Brain microvascular endothelial cell (primary cell): Measurements from ENCODE around the gene RFC4.

Source experiments
- DNase-seq: peaks from one replicate; pipeline ENCODE4 v3.0.0-alpha.2; 2020
- H3K27ac ChIP-seq: fragments of 250-450 bp; sonication (Bioruptor Pico); 2 replicates; pipeline ENCODE4 v1.5.1; 2020; ENCODE audit warnings: mild to moderate bottlenecking, moderate library complexity
- H3K27me3 ChIP-seq: fragments of 250-450 bp; sonication (Bioruptor Pico); replicated peaks from 2 replicates; pipeline ENCODE4 v1.5.1; 2020; ENCODE audit warnings: mild to moderate bottlenecking
- H3K36me3 ChIP-seq: fragments of 250-450 bp; sonication (Bioruptor Pico); replicated peaks from 2 replicates; pipeline ENCODE4 v1.5.1; 2020; ENCODE audit warnings: mild to moderate bottlenecking
- H3K4me3 ChIP-seq: 2 replicates; pipeline ENCODE4 v1.5.1; 2011; ENCODE audit warnings: low read depth, mild to moderate bottlenecking, control low read depth, low read length, moderate library complexity
- in situ Hi-C: cut with HindIII; loops from 2 replicates; pipeline ENCODE4 v1.10.0; 2017; ENCODE audit warnings: low sequenced_read_pairs, low pct_ligation_motif_present
- TF ChIP-seq, protein P1 (sequence below): IDR thresholded peaks from 2 replicates; pipeline ENCODE4 v1.5.1; 2011; ENCODE audit warnings: low read depth, mild to moderate bottlenecking, moderate library complexity, low read length, control low read depth, inconsistent platforms; ENCODE audit errors: missing control alignments

RFC4 gene

DNA sequence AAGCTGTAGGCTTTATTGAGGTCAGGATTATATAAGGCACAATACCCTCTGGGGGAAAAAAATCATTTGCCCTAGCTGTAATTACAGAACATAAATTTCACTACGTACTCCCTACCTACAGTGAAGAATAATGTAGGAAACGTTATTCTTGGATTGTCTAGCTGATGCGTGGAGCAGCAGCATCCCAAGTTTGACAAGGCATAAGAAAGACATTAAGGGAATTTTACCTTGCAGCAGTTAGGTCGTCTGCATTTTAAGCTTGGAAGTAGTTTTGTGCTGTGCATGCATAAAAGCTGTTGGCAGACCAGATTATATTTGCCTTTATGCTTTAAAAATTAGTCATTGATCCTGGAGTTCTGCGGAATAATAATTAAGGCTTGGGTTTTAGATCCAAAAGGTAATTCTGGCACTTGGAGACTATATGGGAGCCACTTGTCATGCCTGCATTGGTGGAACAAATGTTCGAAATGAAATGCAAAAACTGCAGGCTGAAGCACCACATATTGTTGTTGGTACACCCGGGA lies 20.7 kb downstream of the RFC4 start:
- in situ Hi-C loops, result no loop called here
- H3K36me3 ChIP-seq, result peaks cover 68% of the 10 kb centered on the region
- DNase-seq, result no peak
- H3K4me3 ChIP-seq, result peak overlapping the region; percentile 75
- no peaks in the 10 kb centered on the region for H3K27me3 ChIP-seq
- TF ChIP-seq, protein P1, sequence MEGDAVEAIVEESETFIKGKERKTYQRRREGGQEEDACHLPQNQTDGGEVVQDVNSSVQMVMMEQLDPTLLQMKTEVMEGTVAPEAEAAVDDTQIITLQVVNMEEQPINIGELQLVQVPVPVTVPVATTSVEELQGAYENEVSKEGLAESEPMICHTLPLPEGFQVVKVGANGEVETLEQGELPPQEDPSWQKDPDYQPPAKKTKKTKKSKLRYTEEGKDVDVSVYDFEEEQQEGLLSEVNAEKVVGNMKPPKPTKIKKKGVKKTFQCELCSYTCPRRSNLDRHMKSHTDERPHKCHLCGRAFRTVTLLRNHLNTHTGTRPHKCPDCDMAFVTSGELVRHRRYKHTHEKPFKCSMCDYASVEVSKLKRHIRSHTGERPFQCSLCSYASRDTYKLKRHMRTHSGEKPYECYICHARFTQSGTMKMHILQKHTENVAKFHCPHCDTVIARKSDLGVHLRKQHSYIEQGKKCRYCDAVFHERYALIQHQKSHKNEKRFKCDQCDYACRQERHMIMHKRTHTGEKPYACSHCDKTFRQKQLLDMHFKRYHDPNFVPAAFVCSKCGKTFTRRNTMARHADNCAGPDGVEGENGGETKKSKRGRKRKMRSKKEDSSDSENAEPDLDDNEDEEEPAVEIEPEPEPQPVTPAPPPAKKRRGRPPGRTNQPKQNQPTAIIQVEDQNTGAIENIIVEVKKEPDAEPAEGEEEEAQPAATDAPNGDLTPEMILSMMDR, result no peak
- H3K27ac ChIP-seq, result no peak overlapping the region

DNA sequence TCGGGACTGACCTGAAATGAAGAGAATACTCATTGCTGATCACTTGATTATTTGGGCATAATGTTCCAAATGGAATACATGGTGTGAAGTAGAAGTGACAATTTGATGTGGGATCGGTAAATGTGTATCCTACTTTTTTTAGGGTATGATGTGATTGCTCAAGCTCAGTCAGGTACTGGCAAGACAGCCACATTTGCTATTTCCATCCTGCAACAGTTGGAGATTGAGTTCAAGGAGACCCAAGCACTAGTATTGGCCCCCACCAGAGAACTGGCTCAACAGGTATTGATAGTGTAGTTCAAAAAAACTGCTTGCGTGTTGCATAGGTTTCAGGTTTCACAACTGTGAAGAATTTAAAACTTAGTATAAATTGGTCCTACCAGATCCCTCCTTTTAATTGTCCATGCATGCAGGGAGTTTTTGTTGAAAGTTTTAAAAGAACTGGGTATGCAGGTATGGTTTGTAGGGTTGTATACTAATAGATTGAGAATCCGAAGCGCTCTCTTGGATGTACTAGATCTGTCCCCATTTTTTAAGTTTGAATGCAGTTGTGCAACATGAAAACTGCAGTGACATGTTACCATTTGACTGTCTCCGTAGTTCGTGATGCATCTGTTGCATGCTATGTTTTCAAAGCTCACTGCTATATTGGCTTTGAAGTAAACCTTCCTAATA lies 21.3 kb downstream of the RFC4 start:
- Histone ChIP-seq H3K36me3 (peaks cover 64% of the 10 kb centered on the region), H3K4me3 (peak overlapping the region; percentile 75), H3K27me3 (no peaks in the 10 kb centered on the region), H3K27ac (peak overlapping the region; percentile 19)
- in situ Hi-C loops, result no loop called here
- DNase-seq, result no peak
- TF ChIP-seq, protein P1, result no peak

DNA sequence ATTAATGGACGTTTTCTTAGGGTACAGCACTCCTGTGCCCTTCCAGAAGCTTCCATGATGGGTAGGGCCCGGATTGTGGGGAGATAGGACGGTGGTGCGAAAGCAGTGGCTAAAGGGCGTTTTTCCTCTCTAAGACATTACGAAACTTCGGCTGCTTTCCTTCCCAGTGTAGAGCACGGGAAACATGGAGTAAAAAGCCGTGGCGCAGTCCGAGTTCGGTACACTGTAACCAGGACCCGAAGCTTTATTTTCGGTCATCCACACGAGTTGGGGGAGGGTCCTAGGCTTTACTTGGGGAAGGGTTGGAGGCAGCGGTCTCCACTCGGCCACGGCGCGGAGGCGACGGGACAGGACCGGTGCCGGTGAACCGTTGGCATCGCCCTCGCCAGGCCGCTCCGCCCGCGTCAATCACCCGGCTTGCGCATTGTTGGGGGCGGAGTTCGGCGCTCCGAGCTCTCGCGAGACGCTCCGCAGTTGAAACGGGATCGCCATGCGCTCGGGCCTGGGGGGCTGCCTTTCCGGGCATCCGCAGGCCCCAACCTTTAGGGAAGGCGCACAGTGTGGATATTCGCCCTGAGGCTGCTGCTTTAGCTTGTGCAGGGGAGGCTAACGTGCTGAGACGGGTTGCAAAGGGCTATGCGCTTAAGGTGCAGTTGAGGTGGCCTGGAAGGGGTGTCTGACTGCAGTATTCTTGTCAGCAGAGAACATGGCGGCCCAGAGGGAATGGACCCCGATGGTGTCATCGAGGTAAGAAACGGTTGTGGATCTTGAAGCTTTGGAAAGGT lies 22.4 kb downstream of the RFC4 start:
- in situ Hi-C loops, result no loop called here
- peak overlapping the region; percentile 75 for H3K4me3 ChIP-seq
- TF ChIP-seq, protein P1, result no peak
- peaks cover 53% of the 10 kb centered on the region for H3K36me3 ChIP-seq
- H3K27ac ChIP-seq, result peak overlapping the region; percentile 100
- H3K27me3 ChIP-seq, result no peaks in the 10 kb centered on the region
- peak; percentile 58 for DNase-seq

DNA sequence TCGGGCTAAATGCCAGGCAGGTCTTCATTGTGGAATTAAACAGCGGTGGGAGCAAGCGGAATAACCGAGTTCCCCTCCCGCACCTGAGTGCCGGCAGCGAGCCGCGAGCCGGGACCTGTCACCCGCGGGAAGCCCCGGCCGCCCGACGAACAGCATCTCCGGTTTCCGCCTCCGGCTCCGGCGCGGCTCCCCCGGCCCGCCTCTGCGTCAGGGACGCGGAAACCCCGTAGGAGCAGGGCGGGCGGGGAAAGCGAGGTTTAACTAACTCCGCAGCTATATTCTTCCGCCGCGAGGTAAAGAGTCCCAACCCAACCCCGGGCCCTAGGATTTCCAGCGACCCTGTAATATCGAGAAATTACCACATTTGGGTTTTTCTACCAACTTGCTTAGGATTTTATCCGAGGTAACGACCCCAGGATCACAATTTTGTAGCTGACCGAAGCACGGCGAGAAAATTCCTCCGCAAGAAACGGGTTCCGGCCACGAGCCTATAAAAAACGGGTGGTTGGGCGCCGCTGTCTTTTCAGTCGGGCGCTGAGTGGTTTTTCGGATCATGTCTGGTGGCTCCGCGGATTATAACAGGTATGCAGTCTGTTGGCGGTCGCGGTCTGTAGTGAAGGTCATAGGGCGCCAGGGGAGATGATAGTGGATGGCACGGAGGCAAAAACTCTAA lies 23.1 kb downstream of the RFC4 start, which contains the start of gene EIF4A2:
TSS of gene EIF4A2 (plus strand) at position 520 of the 673 bp plus-strand sequence. CDS start at position 554, 34 bp downstream.
- Histone ChIP-seq H3K27ac (peak within 1 kb of the TSS; percentile 100), H3K27me3 (no peaks in the 10 kb centered on the region), H3K4me3 (peak within 1 kb of the TSS; percentile 75), H3K36me3 (peaks cover 46% of the 10 kb centered on the region)
- in situ Hi-C loops, result no loop called here
- TF ChIP-seq, protein P1, result no peak
- DNase-seq, result peak; percentile 78

DNA sequence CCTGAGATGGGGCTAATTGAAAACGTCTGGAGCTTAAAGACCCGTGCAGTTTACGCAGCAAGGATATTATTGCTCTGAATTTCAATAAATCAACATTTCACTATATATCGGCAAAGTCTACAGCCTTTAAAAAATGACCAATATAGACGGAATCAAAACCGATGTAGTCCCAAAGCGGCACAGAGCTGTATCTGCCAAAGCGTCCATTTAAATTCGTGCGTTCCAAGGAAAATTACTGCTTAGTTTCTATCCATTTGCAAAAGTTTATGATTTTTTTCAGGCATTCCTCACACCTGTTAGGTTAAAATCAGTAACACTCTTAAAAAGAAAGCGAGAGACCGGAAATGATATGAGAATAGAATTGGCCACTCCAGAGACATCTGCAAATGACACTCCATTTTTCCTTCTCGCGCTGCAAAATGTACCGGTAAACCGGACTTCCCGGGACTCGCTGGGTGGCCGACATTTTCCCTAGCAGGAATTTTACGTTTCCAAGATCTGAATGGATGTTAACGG lies 23.7 kb downstream of the RFC4 start:
- Histone ChIP-seq H3K36me3 (peaks cover 40% of the 10 kb centered on the region), H3K4me3 (peak overlapping the region; percentile 75), H3K27ac (peak overlapping the region; percentile 100), H3K27me3 (no peaks in the 10 kb centered on the region)
- TF ChIP-seq, protein P1, result no peak
- no peak for DNase-seq
- in situ Hi-C loops, result no loop called here
